ENCODE results near the gene UCMA.
"Not testable (repeated sequence)": the region's sequence is repeated elsewhere in the genome, so short reads cannot be mapped to it uniquely, and the experiment has no call there.

The UCMA gene

GRCh38 chr10:13253726-13254125 is 19.6 kb upstream of the UCMA start:
- H3K9ac ChIP-seq = no peak overlapping the region
- no peak overlapping the region for H3K4me3 ChIP-seq (IDR thresholded peaks at IDR 0.05; ENCODE audit: insufficient read depth, low read depth, low read length)
- H3K79me2 ChIP-seq (ENCODE audit: insufficient read depth, low read depth) = no peaks in the 10 kb centered on the region
- no peak overlapping the region for H3K4me2 ChIP-seq
- no peaks in the 10 kb centered on the region for H4K20me1 ChIP-seq (ENCODE audit: insufficient read depth)
- H3K4me1 ChIP-seq (ENCODE audit: low read depth, poor library complexity, severe bottlenecking) = no peaks in the 10 kb centered on the region
- H2AFZ ChIP-seq (ENCODE audit: low read depth) = no peak overlapping the region
- no peaks in the 10 kb centered on the region for H3K27me3 ChIP-seq (ENCODE audit: insufficient read depth, low read depth)
- TF ChIP-seq CTCF (conservative IDR thresholded peaks at IDR 0.05; ENCODE audit: low read depth, low read length) = no peak
- H3K27ac ChIP-seq = no peak overlapping the region
- no peaks in the 10 kb centered on the region for H3K36me3 ChIP-seq (ENCODE audit: insufficient read depth)

GRCh38 chr10:13247784-13248183 is 13.6 kb upstream of the UCMA start:
- Histone ChIP-seq H3K27me3 (ENCODE audit: insufficient read depth, low read depth) (no peaks in the 10 kb centered on the region), H3K9ac (no peak overlapping the region), H2AFZ (ENCODE audit: low read depth) (no peak overlapping the region), H3K27ac (no peak overlapping the region), H3K4me2 (no peak overlapping the region), H3K79me2 (ENCODE audit: insufficient read depth, low read depth) (no peaks in the 10 kb centered on the region), H3K36me3 (ENCODE audit: insufficient read depth) (no peaks in the 10 kb centered on the region), H4K20me1 (ENCODE audit: insufficient read depth) (no peaks in the 10 kb centered on the region), H3K4me3 (IDR thresholded peaks at IDR 0.05; ENCODE audit: insufficient read depth, low read depth, low read length) (no peak overlapping the region), H3K4me1 (ENCODE audit: low read depth, poor library complexity, severe bottlenecking) (no peaks in the 10 kb centered on the region)
- TF ChIP-seq CTCF (conservative IDR thresholded peaks at IDR 0.05; ENCODE audit: low read depth, low read length) = no peak

- H4K20me1 ChIP-seq (ENCODE audit: insufficient read depth) = no peaks in the 10 kb centered on the region
- TF ChIP-seq CTCF (conservative IDR thresholded peaks at IDR 0.05; ENCODE audit: low read depth, low read length) = no peak
- H3K27ac ChIP-seq = no peak overlapping the region
- H3K36me3 ChIP-seq (ENCODE audit: insufficient read depth) = no peaks in the 10 kb centered on the region
- no peak overlapping the region for H3K4me2 ChIP-seq
- no peaks in the 10 kb centered on the region for H3K79me2 ChIP-seq (ENCODE audit: insufficient read depth, low read depth)
- H3K4me3 ChIP-seq (IDR thresholded peaks at IDR 0.05; ENCODE audit: insufficient read depth, low read depth, low read length) = no peak overlapping the region
- H3K4me1 ChIP-seq (ENCODE audit: low read depth, poor library complexity, severe bottlenecking) = no peaks in the 10 kb centered on the region
- no peaks in the 10 kb centered on the region for H3K27me3 ChIP-seq (ENCODE audit: insufficient read depth, low read depth)
- no peak overlapping the region for H2AFZ ChIP-seq (ENCODE audit: low read depth)
- H3K9ac ChIP-seq = no peak overlapping the region
These were observed 13.1 kb upstream of the UCMA start for GRCh38 chr10:13247246-13247645.

GRCh38 chr10:13242260-13242659 is 8.1 kb upstream of the UCMA start:
- H3K4me1 ChIP-seq (ENCODE audit: low read depth, poor library complexity, severe bottlenecking); H3K4me2 ChIP-seq; H3K9ac ChIP-seq; H4K20me1 ChIP-seq (ENCODE audit: insufficient read depth); H3K4me3 ChIP-seq (IDR thresholded peaks at IDR 0.05; ENCODE audit: insufficient read depth, low read depth, low read length); H3K27me3 ChIP-seq (ENCODE audit: insufficient read depth, low read depth); H2AFZ ChIP-seq (ENCODE audit: low read depth); H3K36me3 ChIP-seq (ENCODE audit: insufficient read depth); H3K27ac ChIP-seq; H3K79me2 ChIP-seq (ENCODE audit: insufficient read depth, low read depth): not testable (repeated sequence)

- Histone ChIP-seq H3K9ac (no peak overlapping the region), H4K20me1 (ENCODE audit: insufficient read depth) (no peaks in the 10 kb centered on the region), H3K27ac (no peak overlapping the region), H3K27me3 (ENCODE audit: insufficient read depth, low read depth) (no peaks in the 10 kb centered on the region), H3K4me1 (ENCODE audit: low read depth, poor library complexity, severe bottlenecking) (no peaks in the 10 kb centered on the region), H3K4me3 (IDR thresholded peaks at IDR 0.05; ENCODE audit: insufficient read depth, low read depth, low read length) (no peak overlapping the region), H3K79me2 (ENCODE audit: insufficient read depth, low read depth) (no peaks in the 10 kb centered on the region), H2AFZ (ENCODE audit: low read depth) (no peak overlapping the region), H3K4me2 (no peak overlapping the region), H3K36me3 (ENCODE audit: insufficient read depth) (no peaks in the 10 kb centered on the region)
- no peak for TF ChIP-seq CTCF (conservative IDR thresholded peaks at IDR 0.05; ENCODE audit: low read depth, low read length)
These were observed 7.4 kb upstream of the UCMA start for GRCh38 chr10:13241613-13242012.

Measured in KMS-11 (cell line).